GM19372 (cell line): ENCODE results near the gene TP73.

Experiments used
- ATAC-seq: cut with Tn5 transposase; IDR thresholded peaks from one replicate; pipeline ENCODE4 v1.9.1; 2021; ENCODE audit warnings: mild to moderate bottlenecking, low read depth, moderate library complexity; ENCODE audit not compliant: unreplicated experiment

TP73 gene

GRCh38 chr1:3633344-3634058, 18.8 kb upstream of the TP73 start:
- no peak for ATAC-seq

GRCh38 chr1:3634059-3634800, 18.1 kb upstream of the TP73 start:
- no peak for ATAC-seq

DNA sequence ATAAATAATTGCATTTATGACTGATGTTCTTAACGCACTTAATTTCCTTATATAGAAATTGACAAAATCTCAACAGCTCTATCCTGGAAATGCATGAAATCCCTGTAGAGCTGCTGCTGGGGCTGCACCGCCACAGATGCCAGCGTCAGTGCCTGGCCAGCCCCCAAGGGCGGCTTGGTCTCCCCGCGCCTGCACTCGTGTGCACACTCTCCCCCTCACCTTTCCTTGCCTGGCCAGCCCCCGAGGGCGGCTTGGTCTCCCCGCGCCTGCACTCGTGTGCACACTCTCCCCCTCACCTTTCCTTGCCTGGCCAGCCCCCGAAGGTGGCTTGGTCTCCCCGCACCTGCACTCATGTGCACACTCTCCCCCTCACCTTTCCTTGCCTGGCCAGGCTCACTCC, 16.2 kb upstream of the TP73 start:
- ATAC-seq: no peak

- ATAC-seq: no peak
Measured at GRCh38 chr1:3636531-3636930, 15.8 kb upstream of the TP73 start.

DNA sequence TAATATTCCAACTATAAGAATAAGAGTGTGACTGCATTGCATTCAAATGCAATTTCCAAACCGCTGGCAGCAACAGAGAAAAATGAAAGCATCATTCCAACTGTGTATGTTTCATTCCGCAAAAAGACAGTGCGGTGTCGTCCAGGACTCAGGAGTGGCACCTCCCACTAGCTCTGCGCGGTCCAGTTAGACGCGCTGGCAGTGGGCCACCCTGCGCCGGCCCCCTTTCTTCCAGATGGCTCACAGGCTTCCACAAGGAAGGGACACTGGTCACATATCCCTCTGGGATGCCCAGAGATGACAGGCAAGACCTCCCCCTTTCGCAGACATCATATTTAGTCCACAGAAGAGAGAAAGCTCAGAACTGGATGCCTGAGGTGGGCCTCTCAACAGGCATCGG, 14.3 kb upstream of the TP73 start:
- ATAC-seq: no peak

DNA sequence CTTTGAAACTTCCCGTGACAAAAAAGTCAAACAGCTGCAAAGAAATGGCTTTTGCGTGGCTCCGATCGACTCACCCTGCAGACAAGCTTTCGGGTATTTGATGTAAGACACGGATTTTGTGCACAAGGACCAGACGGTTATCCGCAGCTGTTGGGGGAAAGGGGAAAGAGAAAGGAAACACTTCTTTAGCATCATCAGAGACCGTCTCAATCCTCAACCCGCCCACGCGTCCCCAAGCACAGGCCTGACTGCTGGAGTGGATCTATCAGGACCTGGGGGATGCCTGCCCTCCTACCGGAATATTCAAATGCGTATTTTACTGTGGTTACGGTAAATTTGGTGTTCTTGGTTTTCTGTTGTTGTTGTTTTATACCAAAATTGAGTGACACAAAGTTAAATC, 13.6 kb upstream of the TP73 start:
- no peak for ATAC-seq

DNA sequence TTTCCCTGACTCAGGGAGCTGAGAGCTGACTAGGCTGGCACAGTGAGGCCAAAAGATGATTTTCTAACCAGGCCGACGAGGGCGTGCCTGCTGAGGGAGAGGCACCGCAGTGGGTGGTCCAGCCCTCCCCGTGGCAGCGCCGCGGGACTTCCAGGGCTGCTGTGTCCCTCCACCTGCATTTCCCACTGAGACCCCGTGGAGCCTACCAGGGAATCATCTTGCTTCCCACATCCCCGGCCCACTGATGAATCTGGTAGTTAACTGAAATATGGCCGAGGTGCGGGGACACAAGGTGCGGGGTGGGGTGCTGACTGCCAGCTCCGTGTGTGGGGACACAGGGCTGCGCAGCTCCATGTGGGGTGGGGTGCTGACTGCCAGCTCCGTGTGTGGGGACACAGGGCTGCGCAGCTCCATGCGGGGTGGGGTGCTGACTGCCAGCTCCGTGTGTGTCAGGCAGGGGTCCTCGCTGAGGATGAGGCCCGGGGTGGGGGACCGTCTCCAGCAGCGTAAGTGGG, 12.9 kb upstream of the TP73 start:
- no peak for ATAC-seq

GRCh38 chr1:3640121-3640837, 12.0 kb upstream of the TP73 start:
- no peak for ATAC-seq

- no peak for ATAC-seq
Measured at GRCh38 chr1:3641046-3641760, 11.1 kb upstream of the TP73 start.

GRCh38 chr1:3641816-3642215, 10.5 kb upstream of the TP73 start:
- ATAC-seq: no peak

GRCh38 chr1:3642919-3643675, 9.2 kb upstream of the TP73 start:
- ATAC-seq: no peak

DNA sequence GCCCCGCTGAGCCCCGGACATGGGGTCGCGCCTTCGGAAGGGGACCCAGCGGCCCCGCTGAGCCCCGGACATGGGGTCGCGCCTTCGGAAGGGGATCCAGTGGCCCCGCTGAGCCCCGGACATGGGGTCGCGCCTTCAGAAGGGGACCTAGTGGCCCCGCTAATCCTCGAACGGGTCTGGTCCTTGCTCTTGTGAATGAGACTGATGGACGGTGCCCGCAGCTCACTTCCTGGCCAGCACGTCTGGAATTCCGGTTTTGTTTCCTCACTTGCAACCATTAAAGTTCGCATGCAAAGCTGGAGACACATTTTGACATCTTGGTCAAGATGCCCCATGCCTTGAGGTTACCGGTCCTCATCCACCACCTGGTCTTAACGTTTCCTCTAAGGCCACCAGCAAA, 8.0 kb upstream of the TP73 start:
- no peak for ATAC-seq

DNA sequence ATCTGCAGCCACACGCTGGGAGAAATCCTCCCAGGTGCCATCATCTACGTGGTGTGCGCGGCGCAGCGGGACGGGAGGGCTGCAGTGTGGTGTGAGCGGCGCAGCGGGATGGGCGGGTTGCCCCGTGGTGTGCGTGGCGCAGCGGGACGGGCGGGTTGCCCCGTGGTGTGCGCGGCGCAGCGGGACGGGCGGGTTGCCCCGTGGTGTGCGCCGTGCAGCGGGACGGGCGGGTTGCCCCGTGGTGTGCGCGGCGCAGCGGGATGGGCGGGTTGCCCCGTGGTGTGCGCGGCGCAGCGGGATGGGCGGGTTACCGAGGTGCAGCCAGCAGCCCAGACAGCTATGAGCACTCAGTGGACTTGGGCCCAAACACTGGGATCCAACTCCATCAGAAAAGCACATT, 7.1 kb upstream of the TP73 start:
- no peak for ATAC-seq

- ATAC-seq: no peak
Measured at GRCh38 chr1:3645666-3646355, 6.5 kb upstream of the TP73 start.

GRCh38 chr1:3646596-3646995, 5.7 kb upstream of the TP73 start:
- no peak for ATAC-seq

GRCh38 chr1:3649342-3650247, 2.7 kb upstream of the TP73 start, which contains the start of gene WRAP73:
TSS of gene WRAP73 (minus strand) at chr1:3650103. CDS start at chr1:3649999, 104 bp downstream.
- peak; percentile 79 for ATAC-seq

DNA sequence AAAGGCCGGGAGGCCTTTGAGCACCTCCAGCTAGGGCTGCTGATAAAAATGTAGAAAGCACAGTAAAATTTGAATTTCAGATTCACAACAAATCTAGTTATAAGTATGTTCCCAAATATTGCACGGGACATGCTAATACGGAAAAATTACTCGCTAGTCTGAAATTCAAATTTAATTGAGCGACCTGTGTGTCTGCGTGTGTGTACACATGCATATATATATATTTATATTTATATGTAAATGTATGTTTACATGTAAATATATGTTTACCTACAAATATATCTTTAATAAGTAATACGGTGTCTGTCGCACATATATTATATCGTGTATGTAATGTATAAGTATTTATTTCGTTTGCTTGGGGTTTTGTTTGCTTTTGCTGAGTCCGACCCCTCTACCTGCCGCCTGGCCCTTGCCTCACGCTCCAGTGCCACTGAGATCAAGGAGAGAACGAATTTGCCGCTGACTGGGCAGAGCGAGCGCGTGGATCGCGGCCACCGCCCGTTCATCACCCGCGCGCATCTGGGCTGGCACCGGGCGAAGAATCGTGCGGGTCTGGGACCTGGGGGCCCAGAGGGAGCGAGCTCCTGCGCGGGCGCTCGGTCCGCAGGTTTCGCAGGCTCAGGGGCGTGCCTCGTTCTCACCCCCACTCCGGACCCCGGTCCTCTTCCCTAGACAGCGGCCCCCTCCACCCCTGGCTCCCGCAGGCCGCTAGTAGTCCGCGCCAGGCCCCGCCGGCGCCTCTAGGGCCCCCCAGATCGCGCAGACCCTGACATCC, 1.9 kb upstream of the TP73 start:
- no peak for ATAC-seq
